ENCODE results near the gene ARHGAP28.

Gene ARHGAP28

GRCh38 chr18:6866552-6867085 lies 137.1 kb downstream of the ARHGAP28 start:
- no peak for TF ChIP-seq CTCF (IDR thresholded peaks at IDR 0.05; ENCODE audit: low read depth, low read length)
- no peak overlapping the region for H3K4me3 ChIP-seq (ENCODE audit: low read depth, low read length)

DNA sequence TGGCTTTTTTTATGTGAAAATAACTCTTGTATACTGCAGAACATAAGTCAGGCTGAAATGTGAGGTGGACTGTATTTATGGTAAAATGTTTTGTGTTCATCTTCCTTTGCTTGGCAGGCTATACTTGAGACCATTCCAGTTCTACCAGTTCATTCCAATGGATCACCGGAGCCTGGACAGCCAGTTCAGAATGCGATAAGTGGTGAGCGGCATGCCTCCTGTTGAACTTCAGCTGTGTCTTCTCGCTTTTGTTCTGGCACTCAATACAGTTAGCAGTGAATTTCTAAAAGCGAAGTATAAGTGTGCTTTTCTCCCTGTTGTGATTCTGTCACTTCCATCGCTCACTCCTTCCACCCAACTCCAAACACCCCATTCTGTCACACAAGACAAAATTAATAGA lies 138.5 kb downstream of the ARHGAP28 start:
- no peak for TF ChIP-seq CTCF (IDR thresholded peaks at IDR 0.05; ENCODE audit: low read depth, low read length)
- no peak overlapping the region for H3K4me3 ChIP-seq (ENCODE audit: low read depth, low read length)

GRCh38 chr18:6871566-6871965 lies 142.1 kb downstream of the ARHGAP28 start:
- no peak for TF ChIP-seq CTCF (IDR thresholded peaks at IDR 0.05; ENCODE audit: low read depth, low read length)
- H3K4me3 ChIP-seq (ENCODE audit: low read depth, low read length): no peak overlapping the region

DNA sequence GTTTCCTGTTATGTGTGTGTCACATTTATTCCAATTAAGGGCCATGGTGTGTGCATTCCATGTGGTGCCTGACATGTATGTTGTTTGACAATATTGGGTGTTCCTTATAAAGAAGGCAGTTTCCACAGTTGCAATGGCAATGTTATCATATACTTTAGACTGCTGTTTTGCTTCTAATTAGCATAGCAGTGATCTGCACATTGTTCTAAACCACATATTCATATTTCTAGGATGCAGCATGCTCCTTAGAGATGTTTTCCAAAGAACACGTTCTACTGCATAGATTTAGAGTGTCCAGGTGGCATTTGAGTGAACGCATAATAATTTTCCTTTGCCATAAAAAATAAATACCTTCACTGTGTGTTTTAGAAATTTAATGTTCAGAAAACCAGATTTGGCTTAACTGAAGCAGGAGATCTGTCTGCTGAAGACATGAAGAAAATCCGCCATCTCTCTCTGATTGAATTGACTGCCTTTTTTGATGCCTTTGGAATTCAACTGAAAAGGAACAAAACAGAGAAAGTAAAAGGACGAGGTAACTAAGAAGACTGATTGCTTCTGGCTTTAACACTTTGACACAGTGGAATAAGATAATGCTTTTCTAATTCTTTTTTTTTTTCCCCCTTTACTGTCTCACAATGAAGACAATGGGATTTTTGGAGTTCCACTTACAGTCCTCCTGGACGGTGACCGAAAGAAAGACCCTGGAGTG lies 143.7 kb downstream of the ARHGAP28 start:
- H3K4me3 ChIP-seq (ENCODE audit: low read depth, low read length): no peak overlapping the region
- TF ChIP-seq CTCF (IDR thresholded peaks at IDR 0.05; ENCODE audit: low read depth, low read length): no peak

DNA sequence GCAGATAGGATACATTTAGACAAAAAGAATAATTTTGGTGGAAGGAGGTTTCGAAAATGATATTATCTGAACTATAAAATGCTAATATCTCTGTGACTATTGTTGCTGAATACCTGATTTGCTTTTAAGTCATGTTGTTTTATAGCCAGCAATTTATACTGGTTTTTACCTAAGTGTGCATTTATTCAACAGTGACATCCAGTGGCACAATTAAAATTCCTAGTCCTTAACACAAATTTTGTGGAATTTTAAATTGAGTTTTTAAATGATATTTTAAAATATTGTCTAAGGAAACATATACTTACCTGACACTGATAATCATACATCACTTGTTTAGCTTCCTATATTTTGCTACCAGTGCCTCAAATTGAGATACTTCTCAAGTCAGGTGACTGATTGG lies 144.8 kb downstream of the ARHGAP28 start:
- no peak for TF ChIP-seq CTCF (IDR thresholded peaks at IDR 0.05; ENCODE audit: low read depth, low read length)

DNA sequence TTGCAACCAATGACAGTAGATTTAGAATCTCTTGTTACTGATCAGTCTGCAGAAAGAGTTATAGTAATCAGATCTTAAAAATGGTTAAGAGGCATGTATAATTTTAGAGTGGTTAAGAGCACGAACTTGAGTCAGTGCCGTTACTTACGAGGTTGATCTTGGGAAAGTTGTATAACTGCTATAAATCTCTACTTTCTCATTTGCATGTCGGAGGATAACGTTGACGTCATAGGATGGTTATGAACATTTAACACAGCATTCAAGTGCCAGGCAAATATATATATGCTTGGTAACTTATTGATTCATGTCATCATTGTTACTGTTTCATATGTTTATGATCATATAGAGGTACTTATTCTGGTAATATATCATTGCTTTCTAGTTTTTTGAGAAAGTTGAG lies 146.2 kb downstream of the ARHGAP28 start:
- no peak for TF ChIP-seq CTCF (IDR thresholded peaks at IDR 0.05; ENCODE audit: low read depth, low read length)
- no peak overlapping the region for H3K4me3 ChIP-seq (ENCODE audit: low read depth, low read length)

More for the DNA sequence above, 144.8 kb downstream of the ARHGAP28 start:
- no peak overlapping the region for H3K4me3 ChIP-seq (ENCODE audit: low read depth, low read length)

DNA sequence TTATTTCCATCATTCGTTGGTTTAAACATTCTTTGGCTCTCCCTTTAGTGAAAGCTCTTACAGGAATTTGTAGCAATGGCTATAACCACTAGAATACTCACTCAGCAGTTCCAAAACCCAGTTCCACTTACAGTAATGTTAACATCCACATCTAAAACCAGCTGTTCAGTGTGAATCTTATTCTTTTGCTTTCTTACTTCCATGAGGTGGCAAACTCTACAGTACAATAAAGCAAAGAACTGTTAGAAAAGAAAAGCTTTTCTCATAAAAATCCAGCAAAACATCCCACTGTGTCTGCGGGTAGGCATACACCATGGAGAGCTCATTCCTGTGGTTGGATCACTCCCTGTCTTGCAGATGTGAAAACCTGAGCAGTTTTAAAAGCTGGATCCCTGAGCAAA lies 147.1 kb downstream of the ARHGAP28 start:
- H3K4me3 ChIP-seq (ENCODE audit: low read depth, low read length): no peak overlapping the region
- no peak for TF ChIP-seq CTCF (IDR thresholded peaks at IDR 0.05; ENCODE audit: low read depth, low read length)

Data from WI38 (cell line).